H9 (cell line): ENCODE data around the gene ICOSLG. TPM values are rescaled to one million over a fixed set of nuclear protein-coding genes. Genes with fewer than 3 reads are reported as not detected.

Source experiments
- DNase-seq: peaks from one replicate; pipeline ENCODE4 v3.0.0-alpha.2; 2017
- H2AFZ ChIP-seq: one replicate; pipeline ENCODE4 v1.6.1; 2013; ENCODE audit warnings: mild to moderate bottlenecking, low read length, control low read depth, moderate library complexity
- H2AK5ac ChIP-seq: 2 replicates; pipeline ENCODE4 v1.6.1; 2013; ENCODE audit warnings: low read length, control low read depth, mixed read lengths; ENCODE audit not compliant: insufficient read length
- H2BK120ac ChIP-seq: one replicate; pipeline ENCODE4 v1.6.1; 2013; ENCODE audit warnings: low read depth, mild to moderate bottlenecking, low read length, control low read depth, inconsistent platforms; ENCODE audit not compliant: poor library complexity, severe bottlenecking
- H2BK12ac ChIP-seq: 2 replicates; pipeline ENCODE4 v1.6.1; 2013; ENCODE audit warnings: low read length, control low read depth, mixed read lengths, low read depth; ENCODE audit not compliant: insufficient read length
- H2BK15ac ChIP-seq: 2 replicates; pipeline ENCODE4 v1.6.1; 2013; ENCODE audit warnings: low read depth, low read length, control low read depth
- H2BK20ac ChIP-seq: one replicate; pipeline ENCODE4 v1.6.1; 2013; ENCODE audit warnings: low read depth, mild to moderate bottlenecking, low read length, control low read depth, inconsistent platforms; ENCODE audit not compliant: poor library complexity, severe bottlenecking
- H2BK5ac ChIP-seq: 2 replicates; pipeline ENCODE4 v1.6.1; 2013; ENCODE audit warnings: low read length, control low read depth, mixed read lengths; ENCODE audit not compliant: insufficient read length
- H3K14ac ChIP-seq: 2 replicates; pipeline ENCODE4 v1.6.1; 2013; ENCODE audit warnings: low read length, control low read depth; ENCODE audit not compliant: insufficient read depth
- H3K18ac ChIP-seq: 2 replicates; pipeline ENCODE4 v1.6.1; 2013; ENCODE audit warnings: low read depth, mild to moderate bottlenecking, mixed read lengths, low read length, control low read depth; ENCODE audit not compliant: insufficient read length
- H3K23ac ChIP-seq: 2 replicates; pipeline ENCODE4 v1.6.1; 2013; ENCODE audit warnings: low read length, control low read depth, mixed read lengths, low read depth; ENCODE audit not compliant: insufficient read length
- H3K23me2 ChIP-seq: 2 replicates; pipeline ENCODE4 v1.6.1; 2013; ENCODE audit warnings: low read depth, mild to moderate bottlenecking, mixed read lengths, low read length, control low read depth; ENCODE audit not compliant: insufficient read length, poor library complexity, severe bottlenecking
- H3K27ac ChIP-seq: 2 replicates; pipeline ENCODE4 v1.5.1; 2013; ENCODE audit warnings: low read length, control low read depth, mixed read lengths, low read depth; ENCODE audit not compliant: insufficient read length
- H3K27me3 ChIP-seq: 2 replicates; pipeline ENCODE4 v1.6.1; 2013; ENCODE audit warnings: low read length, control low read depth, inconsistent platforms; ENCODE audit not compliant: insufficient read depth
- H3K4ac ChIP-seq: 2 replicates; pipeline ENCODE4 v1.6.1; 2013; ENCODE audit warnings: low read depth, mild to moderate bottlenecking, control low read depth, inconsistent platforms, low read length, moderate library complexity
- H3K4me1 ChIP-seq: 2 replicates; pipeline ENCODE4 v1.6.1; 2013; ENCODE audit warnings: low read length, control low read depth, inconsistent platforms; ENCODE audit not compliant: insufficient read depth
- H3K4me2 ChIP-seq: 2 replicates; pipeline ENCODE4 v1.6.1; 2013; ENCODE audit warnings: low read length, control low read depth, mixed read lengths; ENCODE audit not compliant: insufficient read length, insufficient read depth
- H3K56ac ChIP-seq: 2 replicates; pipeline ENCODE4 v1.6.1; 2013; ENCODE audit warnings: low read depth, mild to moderate bottlenecking, mixed read lengths, low read length, control low read depth; ENCODE audit not compliant: insufficient read length
- H3K79me1 ChIP-seq: 2 replicates; pipeline ENCODE4 v1.6.1; 2013; ENCODE audit warnings: low read depth, mild to moderate bottlenecking, moderate library complexity, low read length, control low read depth, inconsistent platforms; ENCODE audit not compliant: insufficient read depth, poor library complexity, severe bottlenecking
- H3K79me2 ChIP-seq: 2 replicates; pipeline ENCODE4 v1.6.1; 2013; ENCODE audit warnings: low read length, control low read depth, inconsistent platforms; ENCODE audit not compliant: insufficient read depth
- H3K9ac ChIP-seq: 2 replicates; pipeline ENCODE4 v1.6.1; 2013; ENCODE audit warnings: low read length, control low read depth, mixed read lengths; ENCODE audit not compliant: insufficient read length; ENCODE audit errors: extremely low read depth
- H3K9me3 ChIP-seq: one replicate; pipeline ENCODE4 v1.6.1; 2013; ENCODE audit warnings: low read depth, low read length, inconsistent platforms; ENCODE audit not compliant: control insufficient read depth
- H3T11ph ChIP-seq: one replicate; pipeline ENCODE4 v1.6.1; 2013; ENCODE audit warnings: mild to moderate bottlenecking, low read length, control low read depth, inconsistent platforms
- H4K20me1 ChIP-seq: one replicate; pipeline ENCODE4 v1.6.1; 2013; ENCODE audit not compliant: control insufficient read depth, insufficient read length, insufficient read depth
- H4K5ac ChIP-seq: 2 replicates; pipeline ENCODE4 v1.6.1; 2013; ENCODE audit warnings: low read depth, mild to moderate bottlenecking, mixed read lengths, low read length, control low read depth; ENCODE audit not compliant: insufficient read length
- H4K8ac ChIP-seq: replicated peaks from 2 replicates; pipeline ENCODE4 v1.6.1; 2013; ENCODE audit warnings: low read length, control low read depth, mixed read lengths, low read depth; ENCODE audit not compliant: insufficient read length
- H4K91ac ChIP-seq: 2 replicates; pipeline ENCODE4 v1.6.1; 2013; ENCODE audit warnings: low read depth, mild to moderate bottlenecking, moderate library complexity, mixed read lengths, low read length, control low read depth; ENCODE audit not compliant: insufficient read length
- H3K27ac Mint-ChIP-seq, 3 experiments: 2 replicates in 2 of 3; 3 replicates in 1 of 3; pipeline ENCODE4 v1.8.0; 2020 to 2021; ENCODE audit warnings: mixed read lengths in 3 of 3, mild to moderate bottlenecking in 1 of 3, moderate library complexity in 1 of 3
- H3K27me3 Mint-ChIP-seq: 2 replicates; pipeline ENCODE4 v1.8.0; 2021; ENCODE audit warnings: low read depth, mild to moderate bottlenecking, moderate library complexity, mixed read lengths
- H3K36me3 Mint-ChIP-seq, 3 experiments: 2 replicates in 2 of 3; 3 replicates in 1 of 3; pipeline ENCODE4 v1.8.0; 2020 to 2021; ENCODE audit warnings: low read depth in 3 of 3, mixed read lengths in 3 of 3; ENCODE audit not compliant: insufficient read depth in 1 of 3
- H3K4me1 Mint-ChIP-seq, 2 experiments: 2 replicates each; pipeline ENCODE4 v1.8.0; 2020; ENCODE audit warnings: mixed read lengths in 2 of 2
- H3K4me3 Mint-ChIP-seq, 2 experiments: 2 replicates in 1 of 2; 3 replicates in 1 of 2; pipeline ENCODE4 v1.8.0; 2020 to 2021; ENCODE audit warnings: mild to moderate bottlenecking in 2 of 2, mixed read lengths in 2 of 2, moderate library complexity in 1 of 2
- H3K9me3 Mint-ChIP-seq, 2 experiments: 2 replicates in 1 of 2; 3 replicates in 1 of 2; pipeline ENCODE4 v1.8.0; 2020; ENCODE audit warnings: mild to moderate bottlenecking in 2 of 2, mixed read lengths in 2 of 2, moderate library complexity in 1 of 2
- CTCF ChIP-seq: fragments of 200-600 bp; sonication (generic); conservative IDR thresholded peaks from 3 replicates; pipeline ENCODE4 v1.8.0; 2021; ENCODE audit warnings: antibody characterized with exemption, mild to moderate bottlenecking
- WGBS: extraction: QIAGEN DNeasy Blood & Tissue Kit; methylation state at CpG from one replicate; pipeline ENCODE4 v1.1.7; 2013; ENCODE audit warnings: missing lambda C conversion rate, low lambda C conversion rate, mixed read lengths; ENCODE audit not compliant: insufficient read length; ENCODE audit errors: extremely low coverage; 5-methylcytosine and 5-hydroxymethylcytosine counted together
- total RNA-seq: library from RNA; stranded (reverse); gene quantifications from 2 replicates; pipeline ENCODE4 v1.2.1, GENCODE V29; 2021

ICOSLG gene
- total RNA-seq, 1 experiment from 2014 or later: 6.8 TPM

GRCh38 chr21:44285138-44285992 lies 44.6 kb upstream of the ICOSLG start, which contains the start of gene AIRE:
Gene AIRE (plus strand): TSS chr21:44285876. CDS start chr21:44286007, 131 bp downstream.
- no peak within 1 kb of the TSS for H2AFZ ChIP-seq
- H3K27ac Mint-ChIP-seq: no peak within 1 kb of the TSS
- no peaks in the 10 kb centered on the region for H3K79me2 ChIP-seq
- H2BK120ac ChIP-seq: no peak within 1 kb of the TSS
- H3T11ph ChIP-seq: no peak within 1 kb of the TSS
- H4K20me1 ChIP-seq: no peaks in the 10 kb centered on the region
- H3K79me1 ChIP-seq: no peaks in the 10 kb centered on the region
- no peaks in the 10 kb centered on the region for H3K9me3 ChIP-seq
- no peak within 1 kb of the TSS for H3K27ac ChIP-seq
- no peaks in the 10 kb centered on the region for H3K36me3 Mint-ChIP-seq
- TF ChIP-seq CTCF: no peak
- H2BK15ac ChIP-seq: no peak within 1 kb of the TSS; the same call in 1 of the 2 replicates
- no peaks in the 10 kb centered on the region; the same call in 1 of the 2 replicates for H3K4me1 ChIP-seq
- no peak within 1 kb of the TSS for H3K4me3 Mint-ChIP-seq
- DNase-seq: no peak
- H3K14ac ChIP-seq: no peak within 1 kb of the TSS
- no peak within 1 kb of the TSS for H3K56ac ChIP-seq
- H2BK20ac ChIP-seq: no peak within 1 kb of the TSS
- H2BK12ac ChIP-seq: no peak within 1 kb of the TSS
- H3K4me1 Mint-ChIP-seq: peaks cover 22 to 26% of the 10 kb centered on the region in 2 experiments
- no peaks in the 10 kb centered on the region for H3K9me3 Mint-ChIP-seq
- H3K27me3 ChIP-seq: no peaks in the 10 kb centered on the region
- no peak within 1 kb of the TSS for H4K8ac ChIP-seq
- H2BK5ac ChIP-seq: no peak within 1 kb of the TSS
- H3K27me3 Mint-ChIP-seq: peaks cover 14% of the 10 kb centered on the region
- no peak within 1 kb of the TSS for H4K91ac ChIP-seq
- H3K4me2 ChIP-seq: no peak within 1 kb of the TSS
- H3K9ac ChIP-seq: no peak within 1 kb of the TSS
- H2AK5ac ChIP-seq: no peak within 1 kb of the TSS
- H3K4ac ChIP-seq: no peak within 1 kb of the TSS
- no peak within 1 kb of the TSS for H4K5ac ChIP-seq
- H3K18ac ChIP-seq: no peak within 1 kb of the TSS
- H3K23ac ChIP-seq: no peak within 1 kb of the TSS
- WGBS: no CpG with 5 or more reads among the region's 56 CpGs
- no peaks in the 10 kb centered on the region for H3K23me2 ChIP-seq
